H1 (cell line): ENCODE results near the gene PNISR.

Experiments
- BCL11A ChIP-seq, 2 experiments: IDR thresholded peaks; one replicate each; pipeline ENCODE4 v1.6.1; 2011; ENCODE audit warnings: low read depth in 2 of 2, low read length in 2 of 2, mild to moderate bottlenecking in 2 of 2
- CHD2 ChIP-seq: IDR thresholded peaks from 2 replicates; pipeline ENCODE4 v1.6.1; 2012; ENCODE audit warnings: low read length, improper control_type of control experiment
- E2F6 ChIP-seq: IDR thresholded peaks from 2 replicates; pipeline ENCODE4 v1.6.1; 2012; ENCODE audit warnings: inconsistent platforms
- EZH2 ChIP-seq: fragments of 200-600 bp; sonication (generic); IDR thresholded peaks from 2 replicates; pipeline ENCODE4 v1.7.1; 2012; ENCODE audit warnings: low read depth, mild to moderate bottlenecking, moderate library complexity, low read length, inconsistent platforms; ENCODE audit not compliant: severe bottlenecking
- POLR2A ChIP-seq, 2 experiments: IDR thresholded peaks; 1 replicate in 1 of 2; 2 replicates in 1 of 2; pipeline ENCODE4 v1.6.1; 2011; ENCODE audit warnings: low read depth in 2 of 2, low read length in 2 of 2, mild to moderate bottlenecking in 2 of 2; ENCODE audit errors: control extremely low read depth in 1 of 2
- POLR2AphosphoS5 ChIP-seq: IDR thresholded peaks from 2 replicates; pipeline ENCODE4 v1.6.1; 2011; ENCODE audit warnings: low read depth, low read length
- RXRA ChIP-seq: IDR thresholded peaks from 2 replicates; pipeline ENCODE4 v1.6.1; 2011; ENCODE audit warnings: low read depth, mild to moderate bottlenecking, low read length, moderate library complexity; ENCODE audit not compliant: insufficient read depth
- SIN3A ChIP-seq, 2 experiments: IDR thresholded peaks in 1 of 2; conservative IDR thresholded peaks in 1 of 2; 2 replicates each; pipeline ENCODE4 v1.6.1; 2011 to 2012; ENCODE audit warnings: low read length in 2 of 2, improper control_type of control experiment in 1 of 2, low read depth in 1 of 2, mild to moderate bottlenecking in 1 of 2
- SRF ChIP-seq: IDR thresholded peaks from 2 replicates; pipeline ENCODE4 v1.6.1; 2011; ENCODE audit warnings: mild to moderate bottlenecking, low read depth, low read length, moderate library complexity
- TCF12 ChIP-seq: IDR thresholded peaks from 2 replicates; pipeline ENCODE4 v1.6.1; 2011; ENCODE audit warnings: low read depth, mild to moderate bottlenecking, low read length
- YY1 ChIP-seq: IDR thresholded peaks from 2 replicates; pipeline ENCODE4 v1.6.1; 2011; ENCODE audit warnings: low read depth, mild to moderate bottlenecking, low read length
- TF ChIP-seq, protein P1 (sequence below), 3 experiments: IDR thresholded peaks; 1 replicate in 2 of 3; 2 replicates in 1 of 3; pipeline versions ENCODE4 v1.5.1 to v1.6.1; 2011; ENCODE audit warnings: low read length in 3 of 3, mild to moderate bottlenecking in 3 of 3, inconsistent platforms in 2 of 3, low read depth in 1 of 3, moderate library complexity in 1 of 3; ENCODE audit not compliant: insufficient read depth in 1 of 3; ENCODE audit errors: control extremely low read depth in 1 of 3

- no peak for TF ChIP-seq TCF12
- TF ChIP-seq YY1 = no peak
- TF ChIP-seq, protein P1, sequence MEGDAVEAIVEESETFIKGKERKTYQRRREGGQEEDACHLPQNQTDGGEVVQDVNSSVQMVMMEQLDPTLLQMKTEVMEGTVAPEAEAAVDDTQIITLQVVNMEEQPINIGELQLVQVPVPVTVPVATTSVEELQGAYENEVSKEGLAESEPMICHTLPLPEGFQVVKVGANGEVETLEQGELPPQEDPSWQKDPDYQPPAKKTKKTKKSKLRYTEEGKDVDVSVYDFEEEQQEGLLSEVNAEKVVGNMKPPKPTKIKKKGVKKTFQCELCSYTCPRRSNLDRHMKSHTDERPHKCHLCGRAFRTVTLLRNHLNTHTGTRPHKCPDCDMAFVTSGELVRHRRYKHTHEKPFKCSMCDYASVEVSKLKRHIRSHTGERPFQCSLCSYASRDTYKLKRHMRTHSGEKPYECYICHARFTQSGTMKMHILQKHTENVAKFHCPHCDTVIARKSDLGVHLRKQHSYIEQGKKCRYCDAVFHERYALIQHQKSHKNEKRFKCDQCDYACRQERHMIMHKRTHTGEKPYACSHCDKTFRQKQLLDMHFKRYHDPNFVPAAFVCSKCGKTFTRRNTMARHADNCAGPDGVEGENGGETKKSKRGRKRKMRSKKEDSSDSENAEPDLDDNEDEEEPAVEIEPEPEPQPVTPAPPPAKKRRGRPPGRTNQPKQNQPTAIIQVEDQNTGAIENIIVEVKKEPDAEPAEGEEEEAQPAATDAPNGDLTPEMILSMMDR (IDR thresholded peaks at IDR 0.05; ENCODE audit: control extremely low read depth in 1 of 3, insufficient read depth in 1 of 3, low read depth in 1 of 3, low read length in 3 of 3) = no peak
- no peak for TF ChIP-seq EZH2
- no peak for TF ChIP-seq POLR2A (IDR thresholded peaks at IDR 0.05; ENCODE audit: control extremely low read depth in 1 of 2, low read depth in 2 of 2, low read length in 2 of 2)
- TF ChIP-seq BCL11A (IDR thresholded peaks at IDR 0.05; ENCODE audit: low read depth in 2 of 2, low read length in 2 of 2) = no peak
- TF ChIP-seq SRF = no peak
- TF ChIP-seq POLR2AphosphoS5 = no peak
- no peak for TF ChIP-seq RXRA
- no peak for TF ChIP-seq E2F6
- TF ChIP-seq SIN3A (conservative IDR thresholded peaks at IDR 0.05 in 1 of 2, IDR thresholded peaks at IDR 0.05 in 1 of 2; ENCODE audit: low read depth in 1 of 2, low read length in 2 of 2) = no peak
- TF ChIP-seq CHD2 = no peak
These were observed 21.0 kb upstream of the PNISR start for GRCh38 chr6:99446076-99446475.
